ENCODE results near the gene RALGAPA1.

RALGAPA1 gene

DNA sequence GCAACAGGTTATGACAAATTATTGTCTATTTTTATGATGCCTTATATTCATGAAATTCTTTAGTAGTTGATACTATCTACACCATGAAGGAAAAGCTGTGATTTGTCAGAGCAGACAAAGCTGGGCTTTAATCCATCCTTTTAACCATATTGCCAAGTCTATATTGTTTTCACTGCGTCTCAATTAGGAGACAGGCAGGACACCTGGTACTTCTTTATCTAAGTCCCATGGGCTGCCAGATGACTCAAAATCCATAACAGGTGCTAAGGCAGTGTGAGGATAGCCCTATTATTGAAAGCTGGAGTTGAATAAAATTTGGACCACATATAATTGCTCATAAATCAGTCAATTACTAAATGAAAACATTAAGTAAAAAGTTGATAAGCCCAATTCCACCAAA lies 252.5 kb downstream of the RALGAPA1 start:
- TF ChIP-seq, protein P1, sequence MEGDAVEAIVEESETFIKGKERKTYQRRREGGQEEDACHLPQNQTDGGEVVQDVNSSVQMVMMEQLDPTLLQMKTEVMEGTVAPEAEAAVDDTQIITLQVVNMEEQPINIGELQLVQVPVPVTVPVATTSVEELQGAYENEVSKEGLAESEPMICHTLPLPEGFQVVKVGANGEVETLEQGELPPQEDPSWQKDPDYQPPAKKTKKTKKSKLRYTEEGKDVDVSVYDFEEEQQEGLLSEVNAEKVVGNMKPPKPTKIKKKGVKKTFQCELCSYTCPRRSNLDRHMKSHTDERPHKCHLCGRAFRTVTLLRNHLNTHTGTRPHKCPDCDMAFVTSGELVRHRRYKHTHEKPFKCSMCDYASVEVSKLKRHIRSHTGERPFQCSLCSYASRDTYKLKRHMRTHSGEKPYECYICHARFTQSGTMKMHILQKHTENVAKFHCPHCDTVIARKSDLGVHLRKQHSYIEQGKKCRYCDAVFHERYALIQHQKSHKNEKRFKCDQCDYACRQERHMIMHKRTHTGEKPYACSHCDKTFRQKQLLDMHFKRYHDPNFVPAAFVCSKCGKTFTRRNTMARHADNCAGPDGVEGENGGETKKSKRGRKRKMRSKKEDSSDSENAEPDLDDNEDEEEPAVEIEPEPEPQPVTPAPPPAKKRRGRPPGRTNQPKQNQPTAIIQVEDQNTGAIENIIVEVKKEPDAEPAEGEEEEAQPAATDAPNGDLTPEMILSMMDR (IDR thresholded peaks at IDR 0.05; ENCODE audit: borderline replicate concordance, insufficient read depth, low read depth, low read length) = no peak
- H3K4me3 ChIP-seq (ENCODE audit: low read depth, low read length) = no peak overlapping the region

DNA sequence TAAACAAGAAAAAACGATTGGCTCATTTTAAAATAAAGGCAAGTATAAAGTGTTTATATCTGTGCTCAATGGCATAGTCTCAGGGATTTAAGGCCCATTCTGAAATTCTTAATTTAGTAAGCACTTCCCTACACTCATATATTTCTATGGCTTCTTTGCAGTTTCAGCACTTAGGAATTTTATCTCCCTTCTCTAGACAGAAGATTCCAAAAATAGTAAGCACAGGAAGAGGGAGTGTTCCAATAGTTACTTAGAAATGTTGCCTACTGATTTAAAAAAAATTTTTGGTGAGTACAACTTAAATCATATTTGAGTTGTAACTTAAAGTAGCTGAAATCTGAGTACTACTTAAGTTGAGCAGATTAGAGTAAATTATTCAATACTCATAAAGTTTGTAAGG lies 255.3 kb downstream of the RALGAPA1 start:
- TF ChIP-seq, protein P1 (IDR thresholded peaks at IDR 0.05; ENCODE audit: borderline replicate concordance, insufficient read depth, low read depth, low read length) = no peak
- H3K4me3 ChIP-seq (ENCODE audit: low read depth, low read length) = no peak overlapping the region

DNA sequence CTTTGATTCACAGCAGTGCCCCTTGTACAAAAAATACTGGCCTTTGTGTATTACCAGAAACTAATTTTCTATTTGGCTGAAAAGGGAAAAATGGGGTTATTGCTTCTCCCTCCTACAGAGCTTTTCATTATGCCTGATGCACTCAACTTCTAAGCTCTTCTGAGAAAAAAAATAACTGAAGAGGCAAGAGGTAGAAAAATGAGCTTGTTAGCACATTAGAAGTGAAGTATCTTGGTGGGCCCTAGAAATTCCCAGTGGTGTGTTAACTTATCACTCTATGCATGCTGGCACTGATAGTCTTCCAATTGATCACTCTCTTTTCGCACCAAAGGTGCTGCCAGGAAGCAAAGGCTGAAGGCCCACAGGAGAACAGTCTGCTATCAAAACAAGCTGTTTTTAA lies 258.0 kb downstream of the RALGAPA1 start:
- TF ChIP-seq, protein P1 (IDR thresholded peaks at IDR 0.05; ENCODE audit: borderline replicate concordance, insufficient read depth, low read depth, low read length) = no peak
- H3K4me3 ChIP-seq (ENCODE audit: low read depth, low read length) = no peak overlapping the region

DNA sequence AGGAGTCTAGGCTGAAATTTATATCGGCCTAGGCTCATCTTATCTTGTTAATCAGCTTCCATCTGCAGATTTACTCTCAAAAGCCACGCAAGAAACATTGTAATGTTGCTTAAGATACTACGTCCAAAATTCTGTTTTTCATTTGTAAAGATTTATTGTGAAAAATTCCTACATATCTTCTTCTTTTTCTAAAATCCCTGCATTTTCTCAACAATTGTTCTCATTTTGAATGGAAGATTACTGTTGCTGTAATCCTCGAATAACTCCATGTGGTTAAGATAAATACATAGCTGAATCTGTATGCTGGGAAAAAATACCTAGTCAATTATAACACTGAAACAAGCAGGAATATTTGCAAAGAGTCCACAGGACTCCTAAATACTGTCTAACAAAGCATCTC lies 259.5 kb downstream of the RALGAPA1 start:
- TF ChIP-seq, protein P1 (IDR thresholded peaks at IDR 0.05; ENCODE audit: borderline replicate concordance, insufficient read depth, low read depth, low read length) = no peak
- no peak overlapping the region for H3K4me3 ChIP-seq (ENCODE audit: low read depth, low read length)

DNA sequence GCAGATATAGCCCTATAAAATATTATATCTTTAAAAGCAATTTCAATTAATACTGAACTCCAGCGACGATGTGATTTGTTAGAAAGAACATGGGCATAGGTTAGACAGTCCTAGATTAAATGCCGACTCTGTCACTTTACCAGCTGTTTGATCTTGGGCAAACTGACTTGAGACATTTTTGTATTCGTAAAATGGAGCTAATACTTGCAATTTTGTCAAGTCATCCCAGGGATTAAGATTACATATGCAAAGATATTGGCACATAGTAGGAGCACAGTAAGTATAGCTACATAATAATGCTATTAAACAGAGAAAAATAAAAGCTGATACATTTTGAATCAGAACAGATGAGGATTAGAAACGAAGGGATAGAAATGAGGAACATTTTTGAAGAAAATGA lies 266.1 kb downstream of the RALGAPA1 start:
- TF ChIP-seq, protein P1 (IDR thresholded peaks at IDR 0.05; ENCODE audit: borderline replicate concordance, insufficient read depth, low read depth, low read length) = no peak
- H3K4me3 ChIP-seq (ENCODE audit: low read depth, low read length) = no peak overlapping the region

DNA sequence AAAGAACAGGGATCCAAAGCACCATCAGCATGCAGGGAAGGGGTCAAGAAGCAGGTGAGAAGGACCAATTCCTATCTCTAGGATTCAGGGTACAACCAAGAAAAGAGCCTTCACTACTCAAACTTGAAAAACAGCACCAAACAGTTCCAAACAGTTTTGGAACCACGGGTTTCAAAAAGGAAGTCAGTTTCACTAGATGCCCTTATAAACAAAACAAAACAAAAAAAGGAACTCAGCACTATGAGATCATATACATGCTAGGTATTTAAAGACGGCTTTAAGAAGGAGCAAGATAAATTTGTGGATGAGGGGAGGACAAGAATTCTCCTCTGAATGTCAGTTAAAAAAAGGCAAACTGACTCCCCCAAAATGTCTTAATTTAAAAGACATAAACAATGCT lies 269.1 kb downstream of the RALGAPA1 start:
- H3K4me3 ChIP-seq (ENCODE audit: low read depth, low read length) = no peak overlapping the region
- TF ChIP-seq, protein P1 (IDR thresholded peaks at IDR 0.05; ENCODE audit: borderline replicate concordance, insufficient read depth, low read depth, low read length) = no peak

DNA sequence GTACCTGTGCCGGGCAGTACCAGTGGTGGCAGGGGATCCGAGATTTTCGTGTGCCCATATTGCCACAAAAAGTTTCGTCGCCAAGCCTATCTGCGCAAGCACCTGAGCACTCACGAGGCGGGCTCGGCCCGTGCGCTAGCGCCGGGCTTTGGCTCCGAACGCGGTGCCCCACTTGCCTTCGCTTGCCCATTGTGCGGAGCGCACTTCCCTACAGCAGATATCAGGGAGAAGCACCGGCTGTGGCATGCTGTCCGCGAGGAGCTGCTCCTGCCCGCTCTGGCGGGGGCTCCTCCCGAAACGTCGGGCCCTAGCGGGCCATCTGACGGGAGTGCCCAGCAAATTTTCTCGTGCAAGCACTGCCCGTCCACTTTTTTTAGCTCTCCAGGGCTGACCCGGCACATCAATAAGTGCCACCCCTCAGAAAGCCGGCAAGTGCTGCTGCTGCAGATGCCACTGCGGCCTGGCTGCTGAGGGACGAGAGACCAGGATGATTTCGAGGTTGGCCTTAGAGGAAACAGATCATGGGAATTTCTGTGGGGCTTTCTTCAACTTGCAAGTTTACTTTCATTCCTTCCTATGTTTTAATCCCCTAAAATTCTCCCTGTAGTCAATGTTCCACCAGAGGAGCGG lies 273.5 kb downstream of the RALGAPA1 start:
- H3K4me3 ChIP-seq (ENCODE audit: low read depth, low read length) = no peak overlapping the region
- TF ChIP-seq, protein P1 (IDR thresholded peaks at IDR 0.05; ENCODE audit: borderline replicate concordance, insufficient read depth, low read depth, low read length) = no peak

Measured in GM12875 (cell line).